Measurements from ENCODE around the gene CCT8L2. TPM values are rescaled to one million over a fixed set of nuclear protein-coding genes. Genes with fewer than 3 reads are reported as not detected.
"Not testable (repeated sequence)": the region's sequence is repeated elsewhere in the genome, so short reads cannot be mapped to it uniquely, and the experiment has no call there.

Gene CCT8L2
- total RNA-seq, 1 experiment from 2014 or later: not detected

DNA sequence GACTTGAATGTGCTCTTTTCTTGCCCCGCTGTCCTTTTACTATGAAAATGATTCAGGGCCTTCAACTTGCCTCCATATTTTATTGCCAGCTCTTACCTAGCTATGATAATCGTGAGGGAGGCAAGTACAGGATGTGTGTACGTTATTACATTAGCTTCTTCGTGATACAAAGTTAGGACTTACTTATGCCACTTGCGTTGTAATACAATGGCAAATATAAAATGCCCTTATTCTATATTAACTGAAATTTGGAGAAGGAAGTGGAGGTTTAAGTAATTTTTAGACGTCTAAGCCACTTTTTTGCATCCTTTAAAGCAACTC lies 10.8 kb upstream of the CCT8L2 start:
- Histone ChIP-seq H2BK20ac (ENCODE audit: low read depth, low read length, poor library complexity, severe bottlenecking) (no peak overlapping the region), H3K18ac (ENCODE audit: insufficient read length, low read depth, low read length) (no peak overlapping the region), H3K23me2 (ENCODE audit: insufficient read length, low read depth, low read length, poor library complexity, severe bottlenecking) (no peaks in the 10 kb centered on the region), H3K14ac (ENCODE audit: insufficient read depth, low read length) (no peak overlapping the region), H3K4ac (ENCODE audit: low read depth, low read length) (no peak overlapping the region), H3K27ac (ENCODE audit: insufficient read length, low read depth, low read length) (no peak overlapping the region), H4K91ac (ENCODE audit: insufficient read length, low read depth, low read length) (no peak overlapping the region), H2BK12ac (ENCODE audit: insufficient read length, low read depth, low read length) (no peak overlapping the region), H3T11ph (ENCODE audit: low read length) (no peak overlapping the region), H3K23ac (ENCODE audit: insufficient read length, low read depth, low read length) (no peak overlapping the region), H2BK15ac (ENCODE audit: low read depth, low read length) (no peak overlapping the region), H4K5ac (ENCODE audit: insufficient read length, low read depth, low read length) (no peak overlapping the region), H3K4me1 (ENCODE audit: insufficient read depth, low read length) (no peaks in the 10 kb centered on the region), H3K56ac (ENCODE audit: insufficient read length, low read depth, low read length) (no peak overlapping the region), H2BK5ac (ENCODE audit: insufficient read length, low read length) (no peak overlapping the region), H3K4me2 (ENCODE audit: insufficient read depth, insufficient read length, low read length) (no peak overlapping the region), H4K8ac (replicated peaks; ENCODE audit: insufficient read length, low read depth, low read length) (no peak overlapping the region), H4K20me1 (ENCODE audit: control insufficient read depth, insufficient read depth, insufficient read length) (no peaks in the 10 kb centered on the region), H3K27me3 (ENCODE audit: insufficient read depth, low read length) (no peaks in the 10 kb centered on the region), H2BK120ac (ENCODE audit: low read depth, low read length, poor library complexity, severe bottlenecking) (no peak overlapping the region), H3K79me2 (ENCODE audit: insufficient read depth, low read length) (no peaks in the 10 kb centered on the region), H2AFZ (ENCODE audit: low read length) (no peak overlapping the region), H3K9me3 (ENCODE audit: control insufficient read depth, low read depth, low read length) (peaks cover 39% of the 10 kb centered on the region), H3K79me1 (ENCODE audit: insufficient read depth, low read depth, low read length, poor library complexity, severe bottlenecking) (no peaks in the 10 kb centered on the region), H3K9ac (ENCODE audit: extremely low read depth, insufficient read length, low read length) (no peak overlapping the region), H2AK5ac (ENCODE audit: insufficient read length, low read length) (no peak overlapping the region)
- Mint-ChIP-seq H3K27ac (no peak overlapping the region), H3K4me3 (no peak overlapping the region), H3K9me3 (peaks cover 72 to 74% of the 10 kb centered on the region in 2 experiments), H3K27me3 (ENCODE audit: low read depth) (no peaks in the 10 kb centered on the region; the same call in 1 of the 2 replicates), H3K4me1 (no peaks in the 10 kb centered on the region), H3K36me3 (ENCODE audit: insufficient read depth in 1 of 3, low read depth in 3 of 3) (peaks cover 8 to 12% (median 9%) of the 10 kb centered on the region in 3 experiments; a peak in 6 of 7 replicates)
- TF ChIP-seq, protein P1, sequence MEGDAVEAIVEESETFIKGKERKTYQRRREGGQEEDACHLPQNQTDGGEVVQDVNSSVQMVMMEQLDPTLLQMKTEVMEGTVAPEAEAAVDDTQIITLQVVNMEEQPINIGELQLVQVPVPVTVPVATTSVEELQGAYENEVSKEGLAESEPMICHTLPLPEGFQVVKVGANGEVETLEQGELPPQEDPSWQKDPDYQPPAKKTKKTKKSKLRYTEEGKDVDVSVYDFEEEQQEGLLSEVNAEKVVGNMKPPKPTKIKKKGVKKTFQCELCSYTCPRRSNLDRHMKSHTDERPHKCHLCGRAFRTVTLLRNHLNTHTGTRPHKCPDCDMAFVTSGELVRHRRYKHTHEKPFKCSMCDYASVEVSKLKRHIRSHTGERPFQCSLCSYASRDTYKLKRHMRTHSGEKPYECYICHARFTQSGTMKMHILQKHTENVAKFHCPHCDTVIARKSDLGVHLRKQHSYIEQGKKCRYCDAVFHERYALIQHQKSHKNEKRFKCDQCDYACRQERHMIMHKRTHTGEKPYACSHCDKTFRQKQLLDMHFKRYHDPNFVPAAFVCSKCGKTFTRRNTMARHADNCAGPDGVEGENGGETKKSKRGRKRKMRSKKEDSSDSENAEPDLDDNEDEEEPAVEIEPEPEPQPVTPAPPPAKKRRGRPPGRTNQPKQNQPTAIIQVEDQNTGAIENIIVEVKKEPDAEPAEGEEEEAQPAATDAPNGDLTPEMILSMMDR (conservative IDR thresholded peaks at IDR 0.05): no peak
- WGBS (ENCODE audit: extremely low coverage, insufficient read length, low lambda C conversion rate): no CpG with 5 or more reads among the region's 6 CpGs
- no peak for DNase-seq

- H3K9ac ChIP-seq (ENCODE audit: extremely low read depth, insufficient read length, low read length); H4K20me1 ChIP-seq (ENCODE audit: control insufficient read depth, insufficient read depth, insufficient read length); H2BK12ac ChIP-seq (ENCODE audit: insufficient read length, low read depth, low read length); H3K4me1 Mint-ChIP-seq; H3K4me3 Mint-ChIP-seq; H3K56ac ChIP-seq (ENCODE audit: insufficient read length, low read depth, low read length); H2AK5ac ChIP-seq (ENCODE audit: insufficient read length, low read length); H2BK15ac ChIP-seq (ENCODE audit: low read depth, low read length); H2AFZ ChIP-seq (ENCODE audit: low read length); H4K5ac ChIP-seq (ENCODE audit: insufficient read length, low read depth, low read length); H3K27ac ChIP-seq (ENCODE audit: insufficient read length, low read depth, low read length); H3K27me3 ChIP-seq (ENCODE audit: insufficient read depth, low read length); H4K8ac ChIP-seq (replicated peaks; ENCODE audit: insufficient read length, low read depth, low read length); H3K14ac ChIP-seq (ENCODE audit: insufficient read depth, low read length); H3K27me3 Mint-ChIP-seq (ENCODE audit: low read depth); H2BK20ac ChIP-seq (ENCODE audit: low read depth, low read length, poor library complexity, severe bottlenecking); H3K79me1 ChIP-seq (ENCODE audit: insufficient read depth, low read depth, low read length, poor library complexity, severe bottlenecking); H3K4ac ChIP-seq (ENCODE audit: low read depth, low read length); H3K79me2 ChIP-seq (ENCODE audit: insufficient read depth, low read length); H3K23ac ChIP-seq (ENCODE audit: insufficient read length, low read depth, low read length); H3K4me1 ChIP-seq (ENCODE audit: insufficient read depth, low read length); H2BK5ac ChIP-seq (ENCODE audit: insufficient read length, low read length); H2BK120ac ChIP-seq (ENCODE audit: low read depth, low read length, poor library complexity, severe bottlenecking); H3K27ac Mint-ChIP-seq; H3T11ph ChIP-seq (ENCODE audit: low read length); H3K36me3 Mint-ChIP-seq (ENCODE audit: insufficient read depth in 1 of 3, low read depth in 3 of 3); H3K18ac ChIP-seq (ENCODE audit: insufficient read length, low read depth, low read length); H4K91ac ChIP-seq (ENCODE audit: insufficient read length, low read depth, low read length); H3K23me2 ChIP-seq (ENCODE audit: insufficient read length, low read depth, low read length, poor library complexity, severe bottlenecking); H3K4me2 ChIP-seq (ENCODE audit: insufficient read depth, insufficient read length, low read length); DNase-seq: not testable (repeated sequence)
- H3K9me3 Mint-ChIP-seq: peaks cover 72% of the 10 kb centered on the region in 2 experiments
- no CpG with 5 or more reads among the region's 33 CpGs for WGBS (ENCODE audit: extremely low coverage, insufficient read length, low lambda C conversion rate)
- H3K9me3 ChIP-seq (ENCODE audit: control insufficient read depth, low read depth, low read length): peaks cover 34% of the 10 kb centered on the region
Measured at GRCh38 chr22:16602728-16603447, 10.3 kb upstream of the CCT8L2 start.
